Epithelial cell of proximal tubule (primary cell): ENCODE results near the gene GPR153. TPM values are rescaled to one million over a fixed set of nuclear protein-coding genes. Genes with fewer than 3 reads are reported as not detected.

Source experiments
- DNase-seq: peaks from one replicate; pipeline ENCODE4 v3.0.0-alpha.2; 2011; ENCODE audit warnings: low read depth
- H3K4me3 ChIP-seq: 2 replicates; pipeline ENCODE4 v1.5.1; 2011; ENCODE audit warnings: low read depth, mild to moderate bottlenecking, low read length
- CTCF ChIP-seq: conservative IDR thresholded peaks from 2 replicates; pipeline ENCODE4 v1.5.1; 2012; ENCODE audit warnings: low read depth, mild to moderate bottlenecking, low read length
- total RNA-seq: library from RNA; depleted of rRNA; stranded (reverse); fragments of >200 nt; gene quantifications from 2 replicates; pipeline ENCODE4 v1.2.3, GENCODE V29; 2015

Gene GPR153
- total RNA-seq, 1 donor from 2014 or later = 6.4 TPM

DNA sequence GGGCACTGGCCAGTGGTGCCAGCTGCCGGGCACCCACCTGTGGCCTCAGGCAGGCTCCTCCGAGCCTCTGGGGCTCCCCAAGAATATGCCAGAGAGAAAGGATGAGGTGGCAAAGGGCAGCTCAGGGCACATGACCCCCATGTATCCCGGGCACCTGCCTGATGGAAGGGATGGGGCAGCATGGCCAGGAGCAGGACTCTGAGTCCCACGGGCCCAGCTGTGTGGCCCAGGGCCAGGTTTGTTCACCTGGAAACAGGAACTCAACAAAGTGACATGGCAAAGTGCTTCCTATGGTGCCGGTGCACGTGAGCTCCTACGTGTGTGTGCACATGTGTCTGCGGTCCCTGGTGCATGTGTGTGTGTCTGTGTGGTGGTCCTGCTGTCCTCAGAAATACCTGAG, 9.5 kb upstream of the GPR153 start:
- no peak overlapping the region for H3K4me3 ChIP-seq
- DNase-seq = no peak
- no peak for TF ChIP-seq CTCF

GRCh38 chr1:6269720-6270400, 9.0 kb upstream of the GPR153 start:
- no peak for TF ChIP-seq CTCF
- DNase-seq = no peak
- no peak overlapping the region for H3K4me3 ChIP-seq

DNA sequence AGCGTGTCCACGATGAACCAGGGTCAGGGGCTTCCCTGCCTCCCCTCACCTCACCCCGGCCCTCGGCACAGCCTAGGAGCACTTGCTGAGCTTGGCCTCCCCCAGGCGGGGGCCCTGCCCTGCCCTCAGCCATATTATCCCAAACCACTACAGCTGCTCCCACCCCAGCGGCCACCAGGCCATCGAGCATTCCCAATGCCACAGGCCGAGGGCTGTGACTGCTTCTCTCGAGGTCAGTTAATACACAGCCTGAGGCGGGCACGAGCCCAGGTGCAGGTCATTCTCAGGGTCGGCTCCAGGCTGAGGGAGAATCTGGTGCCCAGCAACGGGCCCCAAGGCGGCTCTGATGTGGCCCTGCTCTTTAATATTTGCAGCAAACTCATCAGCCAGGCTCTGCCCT, 8.4 kb upstream of the GPR153 start:
- TF ChIP-seq CTCF = no peak
- no peak for DNase-seq
- no peak overlapping the region for H3K4me3 ChIP-seq

DNA sequence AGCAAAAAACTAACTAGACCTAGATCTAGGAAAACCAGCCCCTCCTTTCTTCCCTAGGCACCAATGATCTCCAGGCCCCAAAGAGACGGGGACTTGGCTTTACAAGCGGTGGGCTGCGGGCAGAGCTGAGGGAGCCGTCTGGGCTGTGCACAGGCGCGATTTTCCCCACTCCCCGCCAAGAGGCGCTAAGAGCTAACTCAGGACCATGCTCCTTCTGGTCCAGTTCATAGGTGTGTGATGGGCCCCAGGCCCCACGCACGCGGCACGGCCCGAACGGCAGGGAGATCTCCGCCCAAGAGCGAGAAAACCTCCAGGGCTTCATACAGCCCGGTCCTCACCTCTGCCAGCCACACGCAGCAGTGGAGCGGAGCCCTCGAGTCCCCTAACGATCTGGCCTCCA, 7.5 kb upstream of the GPR153 start:
- TF ChIP-seq CTCF = peak; percentile 9
- DNase-seq = no peak
- H3K4me3 ChIP-seq = no peak overlapping the region

- H3K4me3 ChIP-seq = no peak overlapping the region
- no peak for DNase-seq
- TF ChIP-seq CTCF = no peak
Measured at GRCh38 chr1:6267686-6268322, 6.9 kb upstream of the GPR153 start.

DNA sequence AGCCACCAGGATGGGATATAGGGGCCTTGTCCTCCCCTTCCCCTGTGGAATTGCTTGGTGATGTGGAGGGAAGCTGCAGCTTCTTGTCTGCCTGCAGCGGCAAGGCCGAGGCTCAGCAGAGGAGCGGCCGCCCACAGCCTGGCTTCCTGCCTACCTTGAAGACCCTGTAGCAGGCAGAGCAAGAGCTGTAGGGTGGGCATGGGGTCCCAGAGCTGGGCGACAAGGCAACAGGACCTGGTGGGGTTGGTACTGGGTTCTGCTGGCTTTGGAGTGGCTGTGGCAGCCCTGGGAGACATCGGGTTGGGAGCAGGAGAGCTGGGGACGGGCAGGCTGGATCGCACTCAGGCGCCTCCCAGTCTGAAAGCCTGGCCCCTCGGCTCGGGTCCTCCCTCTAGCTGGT, 5.7 kb upstream of the GPR153 start:
- H3K4me3 ChIP-seq = no peak overlapping the region
- TF ChIP-seq CTCF = no peak
- no peak for DNase-seq

DNA sequence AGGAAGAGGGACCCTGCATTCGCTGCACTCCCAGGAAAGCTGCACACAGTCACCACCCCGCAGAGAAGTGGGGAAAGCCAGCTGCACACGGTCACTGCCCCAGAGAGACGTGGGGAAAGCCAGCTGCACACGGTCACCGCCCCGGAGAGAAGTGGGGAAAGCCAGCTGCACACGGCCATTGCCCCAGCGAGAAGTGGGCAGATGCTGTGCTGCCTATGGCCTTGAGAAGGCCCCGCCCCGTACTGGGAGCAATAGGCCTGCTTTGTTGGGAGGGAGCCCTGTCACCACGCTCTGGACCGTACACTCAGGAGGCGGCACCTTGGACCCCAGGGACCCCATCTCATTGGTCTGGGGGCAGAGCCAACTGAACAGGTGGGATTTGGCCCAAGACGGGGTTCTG, 4.3 kb upstream of the GPR153 start:
- H3K4me3 ChIP-seq = no peak overlapping the region
- TF ChIP-seq CTCF = no peak
- no peak for DNase-seq
